ENCODE results near the gene ZCCHC17.
A peak's percentile ranks its signal among the peaks of the same experiment; 100 is the strongest.
"Not testable (repeated sequence)": the region's sequence is repeated elsewhere in the genome, so short reads cannot be mapped to it uniquely, and the experiment has no call there.

The ZCCHC17 gene, protein sequence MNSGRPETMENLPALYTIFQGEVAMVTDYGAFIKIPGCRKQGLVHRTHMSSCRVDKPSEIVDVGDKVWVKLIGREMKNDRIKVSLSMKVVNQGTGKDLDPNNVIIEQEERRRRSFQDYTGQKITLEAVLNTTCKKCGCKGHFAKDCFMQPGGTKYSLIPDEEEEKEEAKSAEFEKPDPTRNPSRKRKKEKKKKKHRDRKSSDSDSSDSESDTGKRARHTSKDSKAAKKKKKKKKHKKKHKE

DNA sequence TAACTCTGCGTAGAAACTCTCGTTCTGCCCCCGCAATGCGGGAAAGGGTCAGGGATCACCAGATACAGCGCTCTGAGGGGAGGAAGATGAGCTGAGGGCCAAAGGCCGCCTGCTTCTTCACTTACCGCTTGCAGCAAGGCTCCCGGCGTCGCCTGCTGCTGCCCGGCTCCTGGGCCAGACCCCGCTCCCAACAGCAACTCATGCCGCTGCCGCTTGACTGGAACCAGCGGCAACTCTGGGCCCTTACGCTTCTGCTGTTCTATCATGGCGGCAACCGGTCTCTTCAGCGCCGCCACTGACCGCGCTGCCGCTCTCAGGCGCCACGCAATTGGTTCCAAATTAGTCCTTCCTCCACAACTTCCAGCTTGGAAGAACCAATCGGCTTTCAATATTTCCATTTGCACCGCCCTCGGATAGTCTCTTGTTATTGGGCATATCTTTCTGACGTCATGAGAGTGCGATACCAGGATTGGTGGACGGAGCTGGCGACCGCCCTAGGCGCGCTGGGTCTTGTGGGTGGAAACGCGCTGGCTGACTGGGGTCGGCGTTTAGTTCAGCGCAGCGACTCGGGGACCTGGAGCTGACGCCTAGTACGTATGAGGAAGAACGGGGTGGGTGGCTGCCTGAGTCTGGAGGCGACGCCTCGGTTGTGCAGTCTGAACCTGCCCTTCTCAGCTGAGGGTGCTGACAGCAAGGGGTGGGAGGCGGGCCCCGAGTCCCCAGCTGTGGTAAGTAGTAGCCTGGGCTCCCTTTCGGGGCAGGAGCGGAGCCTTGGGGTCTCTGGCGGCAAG is at the start of gene ZCCHC17, which contains the start of gene SNRNP40:
Gene ZCCHC17 (plus strand): TSS at position 547 of the 791 bp plus-strand sequence. CDS start 13,067 bp downstream, outside the sequence.
Gene SNRNP40 (minus strand): TSS at position 303 of the 791 bp plus-strand sequence. CDS start 37 bp downstream, at position 266.
- peak; percentile 99 for DNase-seq

DNA sequence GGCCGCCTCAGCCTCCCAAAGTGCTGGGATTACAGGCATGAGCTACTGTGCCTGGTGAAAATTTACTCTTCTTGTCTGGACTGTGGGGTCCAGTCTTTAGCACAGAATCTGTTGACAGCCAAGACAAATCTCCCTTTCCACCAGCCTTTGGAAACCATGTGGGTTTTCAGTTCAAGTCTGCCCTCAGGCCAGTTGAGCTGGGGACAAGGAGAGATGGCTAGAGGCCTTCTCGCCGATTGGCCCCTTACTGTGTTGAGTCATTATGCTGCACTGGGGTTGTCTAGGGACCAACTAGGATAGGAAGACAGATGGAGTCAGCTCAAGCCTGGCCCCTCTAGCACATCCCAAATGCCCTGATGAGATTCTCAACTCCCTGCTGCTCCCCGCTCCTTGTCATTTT is 48.6 kb upstream of the ZCCHC17 start:
- DNase-seq, result no peak

DNA sequence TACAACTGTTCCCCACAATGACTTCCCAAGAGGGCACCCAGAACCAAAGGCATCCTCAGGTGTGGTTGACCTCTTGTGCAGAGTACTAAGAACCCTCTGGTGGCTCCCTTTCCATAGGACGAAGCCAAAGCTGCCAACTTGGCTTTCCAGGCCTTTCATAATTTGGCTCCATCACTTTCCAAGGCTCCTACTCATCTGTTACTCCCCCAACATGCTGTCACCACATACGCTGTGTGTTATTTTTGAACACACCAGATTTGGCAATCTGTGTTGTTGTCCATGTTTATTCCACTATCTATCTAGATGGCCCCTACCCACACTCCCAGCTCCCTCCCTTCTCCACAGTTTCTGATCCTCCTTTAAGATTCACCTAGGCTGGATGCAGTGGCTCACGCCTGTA is 47.0 kb upstream of the ZCCHC17 start:
- DNase-seq, result no peak

DNA sequence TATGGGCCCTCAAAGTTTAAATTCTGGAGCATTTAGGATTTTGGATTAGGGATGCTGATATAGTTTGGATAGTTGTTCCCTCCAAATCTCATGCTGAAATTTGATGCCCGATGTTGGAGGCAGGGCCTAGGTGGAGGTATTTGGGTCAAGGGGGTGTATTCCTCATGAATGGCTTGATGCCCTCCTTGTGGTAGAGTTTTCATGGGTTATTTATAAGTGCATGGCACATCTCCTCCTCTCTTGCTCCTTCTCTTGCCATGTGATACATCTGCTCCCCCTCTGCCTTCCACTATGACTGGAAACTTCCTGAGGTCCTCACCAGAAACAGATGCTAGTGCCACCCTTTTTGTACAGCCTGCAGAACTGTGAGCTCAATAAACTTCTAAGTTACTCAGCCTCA is 39.6 kb upstream of the ZCCHC17 start:
- DNase-seq, result no peak

DNA sequence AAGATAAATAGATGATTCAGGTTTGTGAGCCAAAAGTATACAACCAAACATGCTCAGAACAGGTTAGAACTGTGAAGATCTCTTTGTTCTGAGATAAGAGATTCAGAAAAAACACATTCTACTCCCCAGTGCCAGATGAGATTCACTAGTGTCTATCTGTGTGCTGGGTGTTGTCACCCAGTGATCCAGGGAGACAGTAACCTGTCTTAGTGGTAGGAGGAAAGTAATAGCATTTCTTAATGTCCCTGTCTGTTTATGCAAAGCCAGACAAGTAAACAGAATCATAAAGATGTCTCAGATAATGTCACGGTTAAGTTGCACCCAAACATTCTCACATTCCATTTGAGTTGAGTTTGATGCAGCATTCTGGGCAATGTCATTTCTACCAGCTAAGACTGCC is 38.3 kb upstream of the ZCCHC17 start:
- no peak for DNase-seq

DNA sequence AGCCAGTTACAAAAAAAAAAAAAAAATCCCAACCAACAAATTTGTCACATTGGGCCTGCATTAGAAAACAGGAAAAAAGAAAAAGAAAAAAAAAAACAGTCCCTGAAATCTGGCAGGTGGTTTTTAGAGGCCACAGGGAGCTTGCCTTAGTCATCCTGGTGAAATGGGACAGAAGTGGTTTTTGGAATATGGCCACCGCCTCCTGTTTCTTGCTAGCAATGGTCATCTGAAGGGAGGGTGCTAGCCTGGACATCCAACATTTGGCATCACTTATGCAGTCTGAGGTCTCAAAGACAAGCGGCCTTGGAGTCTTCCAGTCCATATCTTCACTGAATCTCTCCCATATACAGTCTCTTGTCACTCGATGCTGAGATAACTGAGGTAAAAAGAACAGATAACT is 37.1 kb upstream of the ZCCHC17 start:
- DNase-seq, result no peak

DNA sequence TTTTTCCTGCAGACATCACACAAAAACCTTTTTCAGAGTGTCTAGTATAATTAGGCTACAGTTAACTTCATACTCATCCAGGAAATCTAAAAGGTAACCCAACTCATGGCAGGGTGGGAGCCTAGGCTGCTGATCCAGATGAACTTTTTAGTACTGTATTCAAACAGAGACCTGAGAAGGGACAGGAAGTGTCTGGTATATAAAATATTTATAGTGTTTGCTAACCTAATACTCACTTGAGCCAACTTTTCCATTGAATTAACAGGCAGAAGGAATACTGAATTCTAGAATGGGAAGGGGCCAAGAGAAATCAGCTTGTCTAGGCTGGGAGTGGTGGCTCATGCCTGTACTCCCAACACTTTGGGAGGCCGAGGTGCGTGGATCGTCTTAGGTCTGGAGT is 34.9 kb upstream of the ZCCHC17 start:
- no peak for DNase-seq

DNA sequence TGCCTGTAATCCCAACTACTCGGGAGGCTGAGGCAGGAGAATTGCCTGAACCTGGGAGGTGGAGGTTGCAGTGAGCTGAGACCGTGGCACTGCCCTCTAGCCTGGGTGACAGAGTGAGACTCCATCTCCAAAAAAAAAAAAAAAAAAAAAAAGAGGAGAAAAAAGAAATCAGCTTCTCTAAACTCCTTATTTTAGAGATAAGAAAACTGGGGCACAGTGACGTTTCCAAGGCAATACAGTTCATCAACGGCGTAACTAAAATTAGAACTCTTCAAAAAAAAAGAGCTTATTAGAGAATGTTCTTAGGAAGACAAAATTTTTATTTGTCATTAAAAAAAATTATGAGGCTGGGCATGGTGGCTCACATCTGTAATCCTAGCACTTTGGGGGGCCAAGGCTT is 34.4 kb upstream of the ZCCHC17 start:
- DNase-seq, result not testable (repeated sequence)

DNA sequence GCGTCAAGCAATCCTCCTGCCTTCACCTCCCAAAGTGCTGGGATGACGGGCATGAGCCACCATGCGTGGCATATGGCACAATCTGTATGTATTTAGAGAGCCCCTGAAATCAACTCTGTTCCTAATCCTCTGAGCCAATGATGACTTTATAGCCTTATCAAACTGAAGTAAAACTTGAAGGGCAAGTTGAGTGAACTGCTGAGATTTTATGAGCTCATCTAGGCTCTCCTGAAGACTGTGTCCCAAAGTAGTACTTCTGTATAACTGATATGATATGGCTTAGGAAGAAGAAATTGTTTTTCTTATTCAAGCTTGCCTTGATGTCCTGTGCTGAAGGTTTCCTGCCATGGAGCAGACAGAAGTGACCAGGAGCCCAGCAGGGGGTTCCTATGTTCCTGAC is 33.4 kb upstream of the ZCCHC17 start:
- DNase-seq, result no peak

DNA sequence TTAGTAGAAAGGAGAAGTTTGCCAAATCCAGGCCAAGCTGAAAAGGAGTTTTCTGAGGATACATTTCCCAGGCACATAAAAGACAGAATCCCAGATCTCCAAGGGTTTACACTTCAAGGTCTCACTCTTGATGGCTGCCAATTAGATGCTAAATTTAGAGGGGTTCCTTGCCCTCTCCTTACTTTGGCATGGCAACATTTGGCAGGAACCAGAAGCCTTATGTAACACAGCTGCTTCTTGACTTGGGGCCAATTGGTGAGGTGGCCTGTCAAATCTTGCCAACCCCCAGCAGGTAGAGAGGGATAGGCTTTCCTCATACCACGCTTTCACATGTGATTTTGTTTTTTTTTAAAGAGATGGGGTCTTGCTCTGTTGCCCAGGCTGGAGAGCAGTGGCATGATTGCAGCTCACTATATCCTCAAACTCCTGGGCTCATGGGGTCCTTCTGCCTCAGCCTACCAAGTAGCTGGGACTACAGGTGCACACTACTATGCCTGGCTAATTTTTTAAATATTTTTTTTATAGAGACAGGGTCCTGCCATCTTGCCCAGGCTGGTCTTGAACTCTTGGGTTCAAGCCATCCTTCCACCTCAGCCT is 31.9 kb upstream of the ZCCHC17 start:
- DNase-seq, result no peak

DNA sequence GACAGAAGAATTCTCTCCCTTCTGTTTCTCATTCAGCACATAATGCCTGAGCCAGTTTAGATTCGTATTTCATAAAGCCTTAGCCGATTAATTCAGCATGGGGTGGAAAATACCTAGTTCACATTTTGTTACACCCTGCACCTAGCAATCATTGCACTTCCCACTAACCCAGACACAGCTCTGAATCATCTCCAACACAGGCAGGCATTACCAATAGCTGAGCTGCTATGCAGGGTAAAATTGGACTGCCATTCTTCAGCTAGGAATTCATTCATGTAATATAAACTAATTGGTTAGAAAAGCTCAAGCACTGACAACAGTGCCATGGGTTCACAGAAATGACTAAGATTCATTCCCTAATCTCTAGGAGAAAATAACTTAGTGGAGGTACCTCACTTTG is 30.3 kb upstream of the ZCCHC17 start:
- DNase-seq, result no peak

DNA sequence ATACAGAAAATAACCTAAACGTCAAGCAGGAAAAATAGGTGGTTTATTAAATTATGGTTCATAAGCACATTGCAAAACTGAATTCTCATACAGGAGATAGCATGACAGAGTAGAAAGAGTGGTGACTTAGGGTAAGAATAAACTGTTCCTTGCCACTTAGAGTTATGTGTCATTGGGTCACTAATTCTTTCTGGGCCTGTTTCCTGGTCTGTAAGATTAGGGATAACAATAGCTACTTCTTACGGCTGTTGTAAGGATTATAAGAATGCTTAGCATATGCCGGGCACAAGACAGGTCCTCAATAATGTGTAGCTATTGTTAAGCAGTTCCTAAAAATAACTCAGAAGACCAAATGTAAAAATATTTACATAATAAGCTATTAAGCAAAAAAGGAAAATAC is 24.5 kb upstream of the ZCCHC17 start:
- no peak for DNase-seq

DNA sequence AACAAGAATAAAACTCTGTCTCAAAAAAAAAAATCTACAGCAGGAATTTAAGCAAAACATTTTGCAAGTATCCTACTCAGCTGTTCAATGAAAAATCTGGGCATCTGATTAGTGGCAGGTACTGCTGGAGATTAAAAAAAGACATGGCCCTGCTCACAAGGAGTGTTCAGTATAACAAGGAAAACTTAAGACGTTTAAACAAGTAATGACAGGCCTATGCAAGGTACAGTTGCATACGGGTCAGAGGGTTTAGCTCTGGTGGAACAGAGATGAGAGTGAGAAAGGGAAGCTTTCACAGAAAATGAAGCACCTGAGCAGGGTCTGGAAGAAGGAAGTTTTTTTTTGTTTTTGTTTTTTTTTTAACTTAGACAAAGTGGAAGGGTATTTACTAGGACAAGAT is 23.2 kb upstream of the ZCCHC17 start:
- DNase-seq, result no peak

DNA sequence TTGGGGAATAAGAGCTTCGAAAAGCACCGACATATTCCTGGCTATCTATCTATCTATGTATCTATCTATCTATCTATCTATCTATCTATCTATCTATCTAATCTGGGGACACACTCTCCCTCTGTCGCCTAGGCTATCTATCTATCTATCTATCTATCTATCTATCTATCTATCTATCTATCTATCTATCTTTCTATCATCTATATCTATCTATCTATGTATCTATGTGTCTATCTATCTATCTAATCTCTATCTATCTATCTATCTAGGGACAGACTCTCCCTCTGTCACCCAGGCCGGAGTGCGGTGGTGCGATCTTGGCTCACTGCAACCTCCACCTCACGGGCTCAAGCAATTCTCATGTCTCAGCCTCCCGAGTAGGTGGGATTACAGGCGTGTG is 14.4 kb upstream of the ZCCHC17 start:
- not testable (repeated sequence) for DNase-seq

DNA sequence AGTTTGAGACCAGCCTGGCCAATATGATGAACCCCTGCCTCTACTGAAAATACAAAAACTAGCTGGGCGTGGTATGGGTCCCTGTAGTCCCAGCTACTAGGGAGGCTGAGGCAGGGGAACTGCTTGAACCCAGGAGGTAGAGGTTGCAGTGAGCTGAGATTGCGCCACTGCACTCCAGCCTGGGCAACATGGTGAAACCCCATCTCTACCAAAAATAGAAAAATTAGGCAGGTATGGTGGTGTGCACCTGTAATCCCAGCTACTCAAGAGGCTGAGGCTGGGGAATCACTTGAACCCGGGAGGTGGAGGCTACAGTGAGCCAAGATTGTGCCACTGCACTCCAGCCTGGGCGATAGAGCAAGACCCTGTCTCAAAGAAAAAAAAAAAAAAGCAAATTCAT is 9.0 kb upstream of the ZCCHC17 start:
- DNase-seq, result not testable (repeated sequence)

DNA sequence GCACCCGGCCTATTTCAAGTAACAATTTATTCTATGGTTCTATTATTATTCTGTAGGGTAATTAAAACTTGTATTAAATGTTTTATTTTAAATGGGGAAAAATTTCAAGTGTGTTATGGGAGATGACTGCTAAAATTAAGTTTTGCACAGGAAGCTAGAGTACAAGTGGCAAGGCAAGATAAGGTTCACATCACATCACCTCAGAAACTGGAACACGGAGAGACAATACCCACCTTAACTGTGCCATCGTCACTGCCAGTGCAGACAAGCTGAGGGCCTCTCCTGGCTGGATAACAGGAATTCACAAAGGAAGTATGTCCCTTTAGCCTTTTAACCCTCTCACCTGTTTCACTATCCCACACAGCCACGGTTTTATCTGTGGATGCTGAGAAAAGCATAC is 7.8 kb upstream of the ZCCHC17 start:
- DNase-seq, result no peak

DNA sequence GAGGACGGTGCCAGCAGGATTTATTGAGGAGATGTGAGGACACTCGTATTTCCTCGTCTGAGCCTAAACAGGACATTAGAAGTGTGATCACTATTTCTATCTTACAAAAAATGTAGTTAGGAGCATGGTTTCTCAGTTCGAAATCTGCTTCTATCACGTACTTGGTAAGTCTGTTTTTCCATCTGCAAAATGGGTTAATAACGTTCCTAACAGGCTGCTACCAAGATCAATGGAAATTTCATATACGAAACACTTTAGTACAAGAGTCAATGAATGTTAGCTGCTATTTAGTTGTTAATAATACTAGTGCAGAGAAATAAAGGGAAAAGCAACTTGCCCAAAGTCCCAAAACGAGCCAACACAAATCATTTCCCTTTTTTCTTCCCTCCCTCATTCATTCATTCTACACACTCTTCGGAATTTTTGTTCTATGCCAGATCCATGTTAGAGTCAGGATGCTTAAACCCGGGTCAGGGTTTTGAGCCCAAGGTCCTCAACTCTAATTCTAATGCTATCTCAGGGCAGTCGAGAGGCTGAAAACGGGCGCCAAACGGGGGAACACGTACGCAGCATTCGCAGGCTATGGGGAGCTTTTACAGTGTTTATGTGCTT is 852 bp upstream of the ZCCHC17 start:
- no peak for DNase-seq

DNA sequence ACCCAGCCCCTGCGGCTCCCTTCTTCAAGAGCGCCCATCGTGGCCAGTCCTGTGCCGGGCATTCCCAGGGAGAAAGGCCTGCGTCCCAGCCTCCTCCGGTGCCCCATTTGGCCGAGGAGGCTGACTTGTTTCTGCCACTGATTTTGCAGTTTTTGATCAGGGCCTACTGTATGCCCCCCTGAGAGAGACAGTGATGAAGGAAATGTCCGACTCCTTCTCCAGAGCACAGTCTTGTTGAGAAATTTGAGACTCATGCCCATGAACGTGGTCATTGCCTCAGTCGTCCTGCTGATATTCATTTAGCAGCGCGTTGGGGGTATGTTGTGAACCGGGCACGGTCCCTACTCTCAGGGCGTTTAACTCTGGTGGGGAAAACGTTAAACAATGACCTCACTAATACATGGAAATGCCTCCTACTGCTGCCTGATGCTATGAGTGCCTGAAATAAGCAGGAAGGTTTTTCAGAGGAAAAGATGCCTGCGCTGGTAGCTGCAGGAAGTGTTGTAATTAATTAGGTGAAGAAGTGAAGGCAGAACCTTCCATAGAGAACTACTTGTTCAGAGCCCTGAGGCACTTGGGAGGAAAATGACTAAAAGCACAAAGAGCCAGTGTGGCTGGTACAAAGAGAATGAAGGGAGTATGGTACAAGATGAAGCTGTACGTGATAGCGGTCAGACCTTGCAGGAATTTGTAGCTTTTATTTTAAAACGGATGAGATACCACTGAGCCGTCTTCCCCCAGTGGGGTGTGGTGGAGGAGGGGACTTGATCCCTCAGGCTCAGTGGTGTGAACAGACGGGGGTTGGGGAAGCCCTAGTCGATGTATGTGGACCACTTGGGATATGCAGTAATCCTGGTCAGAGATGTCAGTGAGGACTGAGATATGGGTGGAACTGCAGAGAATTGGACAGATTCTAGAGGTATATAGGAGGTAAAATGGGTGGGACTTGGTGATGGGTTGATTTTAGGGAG is 730 bp downstream of the ZCCHC17 start:
- no peak for DNase-seq

DNA sequence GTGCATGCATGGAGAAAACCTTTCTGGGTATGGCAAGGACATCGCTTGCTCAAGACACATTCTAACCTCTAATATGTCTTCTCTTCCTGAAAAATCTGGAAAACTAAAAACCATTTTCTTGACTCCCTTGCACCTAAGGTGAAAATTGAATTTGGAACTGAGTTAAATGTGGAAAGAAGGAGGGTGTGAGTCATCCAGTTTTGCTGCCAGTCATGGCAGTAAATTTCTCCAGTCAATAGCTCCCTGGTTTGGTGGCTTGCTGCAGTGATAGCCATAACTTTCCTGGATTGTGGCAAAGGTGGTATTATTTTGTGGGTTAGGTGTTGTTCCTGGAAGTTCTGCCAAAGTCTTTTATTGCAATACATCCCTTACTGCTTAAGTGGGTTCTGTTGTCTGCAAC is 2.5 kb downstream of the ZCCHC17 start:
- no peak for DNase-seq

DNA sequence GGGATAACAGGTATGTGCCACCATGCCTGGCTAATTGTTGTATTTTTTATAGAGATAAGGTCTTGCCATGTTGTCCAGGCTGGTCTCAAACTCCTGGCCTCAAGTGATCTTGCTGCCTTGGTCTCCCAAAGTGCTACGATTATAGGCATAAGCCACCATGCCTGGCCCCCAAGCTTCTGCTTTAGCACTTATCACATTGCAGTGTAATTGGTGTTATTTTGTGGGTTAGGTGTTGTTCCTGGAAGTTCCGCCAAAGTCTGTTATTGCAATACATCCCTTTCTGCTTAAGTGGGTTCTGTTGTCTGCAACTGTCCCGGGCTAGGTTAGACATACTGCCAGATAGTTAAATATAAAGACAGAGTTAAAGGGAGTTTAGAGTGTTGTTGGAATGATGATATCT is 3.4 kb downstream of the ZCCHC17 start:
- no peak for DNase-seq

DNA sequence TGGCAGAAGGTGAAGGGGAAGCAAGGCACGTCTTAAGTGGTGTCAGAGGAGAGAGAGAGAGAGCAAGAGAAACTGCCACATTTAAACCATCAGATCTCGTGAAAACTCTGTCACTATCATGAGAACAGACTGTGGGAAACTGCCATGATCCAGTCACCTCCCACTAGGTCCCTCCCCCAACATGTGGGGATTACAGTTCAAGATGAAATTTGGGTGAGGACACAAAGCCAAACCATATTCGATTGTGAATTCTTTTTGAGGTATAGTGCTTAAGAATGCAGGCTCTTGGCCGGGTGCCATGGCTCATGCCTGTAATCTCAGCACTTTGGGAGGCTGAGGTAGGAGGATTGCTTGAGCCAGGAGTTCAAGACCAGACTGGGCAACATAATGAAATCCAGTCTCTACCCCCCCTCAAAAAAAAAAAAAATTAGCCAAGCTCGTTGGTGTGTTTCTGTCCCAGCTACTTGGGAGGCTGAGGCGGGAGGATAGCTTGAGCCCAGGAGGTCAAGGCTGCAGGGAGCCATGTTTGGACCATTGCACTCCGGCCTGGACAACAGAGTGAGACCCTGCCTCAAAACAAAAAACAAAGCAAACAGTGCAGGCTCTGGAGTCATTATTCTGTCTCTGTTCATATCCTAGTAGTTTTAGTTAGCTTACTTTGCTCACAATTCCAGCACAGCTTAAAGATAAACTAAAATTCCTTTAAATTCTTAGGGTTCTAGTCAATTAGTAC is 6.0 kb downstream of the ZCCHC17 start:
- DNase-seq, result no peak

DNA sequence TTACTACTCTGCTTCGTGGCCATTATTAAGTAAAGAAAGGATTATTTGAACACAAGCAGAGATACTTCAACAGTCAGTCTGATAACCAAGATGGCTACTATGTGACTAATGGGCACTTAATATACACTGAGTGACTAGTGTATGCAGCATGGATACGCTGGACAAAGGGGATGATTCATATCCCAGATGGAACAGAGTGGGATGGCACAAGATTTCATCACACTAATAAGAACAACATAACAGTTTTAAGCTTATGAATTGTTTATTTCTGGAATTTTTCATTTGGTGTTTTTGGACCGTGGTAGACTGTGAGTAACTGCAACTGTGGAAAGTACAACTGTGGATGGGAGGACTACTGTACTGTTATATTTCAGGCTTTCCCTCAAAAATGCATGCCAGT is 9.4 kb downstream of the ZCCHC17 start:
- no peak for DNase-seq

All from NCI-H2081 treated with DMSO at 0.1 percent for 48 hours (cell line).